Measurements from ENCODE around the gene FCRL4. TPM values are rescaled to one million over a fixed set of nuclear protein-coding genes. Genes with fewer than 3 reads are reported as not detected.

The FCRL4 gene
- not detected in 2 replicates for total RNA-seq (2016; rRNA removed; fragmentation: Illumina TruSeq; extraction: Trizol)
- total RNA-seq (2016; cell fraction: cytosol; rRNA removed; fragmentation: Illumina TruSeq; extraction: Trizol; ENCODE audit: low read depth) = not detected in 2 replicates
- not detected in 2 replicates for total RNA-seq (2016; cell fraction: insoluble cytoplasmic fraction; rRNA removed; fragmentation: Illumina TruSeq; extraction: Trizol)
- not detected in 2 replicates for total RNA-seq (2016; cell fraction: membrane; rRNA removed; fragmentation: Illumina TruSeq; extraction: Trizol)
- not detected in 2 replicates for total RNA-seq (2016; cell fraction: nucleus; rRNA removed; fragmentation: Illumina TruSeq; extraction: Trizol)
- polyA plus RNA-seq (2011; rRNA removed) = not detected in 2 replicates
- not detected in 2 replicates for polyA plus RNA-seq (2011; cell fraction: cytosol; rRNA removed)
- not detected in 2 replicates for polyA plus RNA-seq (2011; cell fraction: nucleus; rRNA removed)
- polyA plus RNA-seq (2012) = not detected in 2 replicates
- not detected in 2 replicates for polyA plus RNA-seq (2016; cell fraction: cytosol; fragmentation: Illumina TruSeq; extraction: Trizol; ENCODE audit: low read depth)
- not detected in 2 replicates for polyA plus RNA-seq (2016; cell fraction: insoluble cytoplasmic fraction; fragmentation: Illumina TruSeq; extraction: Trizol; ENCODE audit: low read depth)
- polyA plus RNA-seq (2016; cell fraction: membrane; fragmentation: Illumina TruSeq; extraction: Trizol; ENCODE audit: low read depth) = not detected in 2 replicates
- not detected in 2 replicates for polyA plus RNA-seq (2016; cell fraction: nucleus; fragmentation: Illumina TruSeq; extraction: Trizol; ENCODE audit: insufficient read depth, low read depth)
- polyA minus RNA-seq (2011; rRNA and poly(A)+ RNA removed; ENCODE audit: low replicate concordance) = not detected in 2 replicates
- not detected in 2 replicates for polyA minus RNA-seq (2011; cell fraction: cytosol; rRNA and poly(A)+ RNA removed)
- polyA minus RNA-seq (2011; cell fraction: nucleus; rRNA and poly(A)+ RNA removed) = not detected in 2 replicates
- Bru-seq, nascent RNA = not detected
- not detected for BruChase-seq, experiment 1, labeled RNA remaining after a 6-hour chase
- BruChase-seq, experiment 2, labeled RNA remaining after a 2-hour chase = not detected
- long read RNA-seq, experiment 1 = 0 reads
- long read RNA-seq, experiment 2 = 0 reads

- Histone ChIP-seq H3K4me2 (ENCODE audit: low read depth, low read length) (no peak within 1 kb of the TSS), H4K20me1 (ENCODE audit: insufficient read depth, low read length) (no peaks in the 10 kb centered on the region), H3K79me2 (ENCODE audit: insufficient read depth, low read length) (no peaks in the 10 kb centered on the region), H3K9ac (ENCODE audit: insufficient read depth, low read depth, low read length) (no peak within 1 kb of the TSS), H3K4me1 (ENCODE audit: insufficient read depth, low read length) (no peaks in the 10 kb centered on the region), H3K36me3 (replicated peaks in 1 of 2; ENCODE audit: control insufficient read depth in 1 of 2, insufficient read depth in 2 of 2, low read length in 2 of 2) (no peaks in the 10 kb centered on the region), H3K9me3 (ENCODE audit: low read length) (no peaks in the 10 kb centered on the region), H3K27ac (ENCODE audit: extremely low read length, insufficient read depth, low read length) (no peak within 1 kb of the TSS), H3K27me3 (ENCODE audit: control insufficient read depth in 1 of 2, insufficient read depth in 2 of 2, low read length in 2 of 2) (no peaks in the 10 kb centered on the region; a peak in 1 of 5 replicates), H3K4me3 (replicated peaks in 1 of 3; ENCODE audit: insufficient read depth in 1 of 3, low read depth in 2 of 3, low read length in 3 of 3) (no peak within 1 kb of the TSS), H2AFZ (ENCODE audit: low read length) (no peak within 1 kb of the TSS)
- ATAC-seq (no peak), DNase-seq (ENCODE audit: low spot score) (no peak), FAIRE-seq (no peak)
- intact Hi-C loops (cut with micrococcal nuclease; ENCODE audit: unreplicated experiment) (no loop called here), in situ Hi-C loops (cut with HindIII; ENCODE audit: extremely low pct_ligation_motif_present, low pct_unique_long_range_greater_than_20kb) (no loop called here)
- CTCF ChIA-PET (ENCODE audit: low intra/inter-chr PET ratio, low total read pairs) = no interaction called here
- TF ChIP-seq KAT7 (CRISPR knock-in tag; IDR thresholded peaks at IDR 0.05; ENCODE audit: borderline replicate concordance) = no peak
- TF ChIP-seq SIN3A (IDR thresholded peaks at IDR 0.05; ENCODE audit: borderline replicate concordance, low read depth, low read length) = no peak
- TF ChIP-seq ZNF577 (CRISPR knock-in tag; IDR thresholded peaks at IDR 0.05; ENCODE audit: borderline replicate concordance, low read depth) = no peak
- TF ChIP-seq YY1 (IDR thresholded peaks at IDR 0.05; ENCODE audit: insufficient read depth, insufficient replicate concordance, low read depth, low read length) = no peak
- no peak for TF ChIP-seq ZNF652 (CRISPR knock-in tag; IDR thresholded peaks at IDR 0.05; ENCODE audit: borderline replicate concordance, low read depth)
- WGBS (ENCODE audit: low lambda C conversion rate) = 0% methylated on average over 2 of the region's 2 CpGs
- BruUV-seq (replicated peaks) = no TSS peak
- POLR2A ChIA-PET = no interaction called here
These were observed at the start of gene FCRL4 for GRCh38 chr1:157597959-157598667. Gene FCRL4 (minus strand): TSS chr1:157598085. CDS start chr1:157597944, 141 bp downstream.
